Choroid plexus epithelial cell (primary cell): Measurements from ENCODE around the gene MFAP3.

Source experiments
- DNase-seq: peaks from one replicate; pipeline ENCODE4 v3.0.0-alpha.2; 2010; ENCODE audit warnings: low read depth
- H3K4me3 ChIP-seq: 2 replicates; pipeline ENCODE4 v1.5.1; 2011; ENCODE audit warnings: low read depth, mild to moderate bottlenecking, control low read depth, low read length, moderate library complexity
- TF ChIP-seq, protein P1 (sequence below): conservative IDR thresholded peaks from 2 replicates; pipeline ENCODE4 v1.5.1; 2011; ENCODE audit warnings: low read depth, mild to moderate bottlenecking, control low read depth, inconsistent platforms, low read length, moderate library complexity

The MFAP3 gene

DNA sequence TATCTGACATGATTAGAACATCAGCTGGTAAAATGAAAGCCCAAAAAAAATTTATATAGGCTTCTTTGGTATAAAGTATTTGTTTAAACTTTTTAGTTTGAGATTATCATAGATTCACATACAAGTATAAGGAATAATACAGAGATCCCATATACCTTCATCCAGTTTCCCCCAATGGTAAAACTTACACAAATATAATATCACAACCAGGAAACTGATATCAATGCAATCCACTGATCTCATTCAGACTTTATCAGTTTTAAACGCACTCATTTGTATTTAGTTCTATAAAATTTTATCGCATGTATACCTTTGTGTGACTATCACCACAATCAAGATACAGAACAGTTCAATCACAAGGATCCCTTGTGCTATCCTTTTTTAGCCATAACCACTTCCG, 3.8 kb upstream of the MFAP3 start:
- TF ChIP-seq, protein P1, sequence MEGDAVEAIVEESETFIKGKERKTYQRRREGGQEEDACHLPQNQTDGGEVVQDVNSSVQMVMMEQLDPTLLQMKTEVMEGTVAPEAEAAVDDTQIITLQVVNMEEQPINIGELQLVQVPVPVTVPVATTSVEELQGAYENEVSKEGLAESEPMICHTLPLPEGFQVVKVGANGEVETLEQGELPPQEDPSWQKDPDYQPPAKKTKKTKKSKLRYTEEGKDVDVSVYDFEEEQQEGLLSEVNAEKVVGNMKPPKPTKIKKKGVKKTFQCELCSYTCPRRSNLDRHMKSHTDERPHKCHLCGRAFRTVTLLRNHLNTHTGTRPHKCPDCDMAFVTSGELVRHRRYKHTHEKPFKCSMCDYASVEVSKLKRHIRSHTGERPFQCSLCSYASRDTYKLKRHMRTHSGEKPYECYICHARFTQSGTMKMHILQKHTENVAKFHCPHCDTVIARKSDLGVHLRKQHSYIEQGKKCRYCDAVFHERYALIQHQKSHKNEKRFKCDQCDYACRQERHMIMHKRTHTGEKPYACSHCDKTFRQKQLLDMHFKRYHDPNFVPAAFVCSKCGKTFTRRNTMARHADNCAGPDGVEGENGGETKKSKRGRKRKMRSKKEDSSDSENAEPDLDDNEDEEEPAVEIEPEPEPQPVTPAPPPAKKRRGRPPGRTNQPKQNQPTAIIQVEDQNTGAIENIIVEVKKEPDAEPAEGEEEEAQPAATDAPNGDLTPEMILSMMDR = no peak
- H3K4me3 ChIP-seq = no peak overlapping the region
- DNase-seq = no peak

DNA sequence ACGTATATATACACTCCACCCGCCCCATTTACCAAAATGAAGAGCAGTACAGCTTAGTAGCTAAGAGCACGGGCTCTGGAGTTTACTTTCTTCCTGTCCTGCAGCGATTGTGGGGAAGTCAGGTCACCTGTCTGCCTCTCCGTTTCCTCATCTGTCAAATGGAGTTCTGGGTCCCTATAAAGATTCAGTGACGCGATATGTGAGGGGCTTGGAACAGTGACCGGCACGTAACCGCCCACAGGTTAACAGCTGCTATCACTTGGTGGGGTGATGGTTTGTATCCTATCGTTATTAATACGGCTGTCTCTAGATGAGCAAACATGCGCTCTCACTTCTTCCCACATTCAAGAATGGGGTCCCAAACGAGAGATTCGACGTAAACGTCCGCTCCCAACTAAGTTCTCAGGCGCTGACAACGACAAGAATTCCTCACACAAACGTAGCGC, 483 bp upstream of the MFAP3 start:
- TF ChIP-seq, protein P1 = no peak
- DNase-seq = peak; percentile 27
- peak overlapping the region; percentile 80 for H3K4me3 ChIP-seq

DNA sequence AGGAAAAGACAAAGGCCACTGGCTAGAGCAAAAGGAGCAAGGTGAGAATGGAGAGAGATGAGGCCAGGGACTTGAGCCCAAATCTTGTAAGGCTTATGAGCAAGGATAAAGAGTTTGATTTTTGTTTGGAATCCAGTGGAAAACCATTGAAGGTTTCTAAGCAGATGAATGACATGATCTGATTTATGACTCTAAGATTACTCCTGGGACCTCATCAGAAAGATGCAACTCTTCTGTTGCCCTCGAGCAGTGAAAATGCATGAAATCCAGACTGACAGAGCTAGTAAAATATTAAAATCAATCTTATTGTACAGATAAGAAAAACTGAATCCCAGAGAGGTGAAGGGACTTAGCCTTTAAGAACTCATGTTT, 677 bp downstream of the MFAP3 start:
- TF ChIP-seq, protein P1 = no peak
- peak overlapping the region; percentile 80 for H3K4me3 ChIP-seq
- DNase-seq = no peak

DNA sequence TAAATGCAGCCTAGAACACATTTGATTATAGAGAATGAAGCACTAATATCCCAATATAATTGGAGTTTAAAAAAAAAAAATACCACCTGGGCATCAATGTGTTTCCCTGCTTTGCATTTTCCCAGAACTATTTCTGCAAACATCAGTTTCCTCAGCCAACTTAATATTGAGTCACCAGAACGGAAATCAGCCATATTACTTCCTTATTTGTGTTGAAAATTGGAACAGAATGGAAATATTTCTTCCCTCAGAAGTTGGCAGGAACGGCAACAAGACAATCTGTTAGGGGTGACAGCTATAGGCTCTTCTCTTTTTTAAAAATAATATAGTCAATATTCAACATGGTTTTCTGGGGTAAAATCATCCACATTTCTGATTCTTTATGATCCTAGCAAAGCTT, 4.0 kb downstream of the MFAP3 start:
- no peak for DNase-seq
- no peak overlapping the region for H3K4me3 ChIP-seq
- TF ChIP-seq, protein P1 = no peak

DNA sequence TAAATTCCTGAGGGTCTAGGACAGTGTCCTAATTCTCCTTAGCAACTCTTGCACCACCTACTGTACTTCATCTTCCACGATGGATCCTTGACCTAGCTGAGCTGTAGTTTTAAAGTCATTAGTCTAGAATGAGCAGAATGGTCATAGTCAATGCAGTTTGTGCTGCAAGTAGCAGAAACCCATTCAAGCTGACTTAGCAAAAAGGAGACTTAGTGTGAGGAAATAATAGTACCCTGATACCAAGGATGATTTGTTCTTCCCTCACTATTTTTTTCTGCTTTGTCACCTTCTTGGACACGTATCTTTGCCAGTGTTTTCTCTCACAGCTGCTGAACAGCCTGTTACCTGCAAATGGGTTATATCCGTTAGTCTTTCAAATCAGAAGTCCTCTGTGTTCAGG, 5.3 kb downstream of the MFAP3 start:
- DNase-seq = no peak
- TF ChIP-seq, protein P1 = no peak
- no peak overlapping the region for H3K4me3 ChIP-seq

DNA sequence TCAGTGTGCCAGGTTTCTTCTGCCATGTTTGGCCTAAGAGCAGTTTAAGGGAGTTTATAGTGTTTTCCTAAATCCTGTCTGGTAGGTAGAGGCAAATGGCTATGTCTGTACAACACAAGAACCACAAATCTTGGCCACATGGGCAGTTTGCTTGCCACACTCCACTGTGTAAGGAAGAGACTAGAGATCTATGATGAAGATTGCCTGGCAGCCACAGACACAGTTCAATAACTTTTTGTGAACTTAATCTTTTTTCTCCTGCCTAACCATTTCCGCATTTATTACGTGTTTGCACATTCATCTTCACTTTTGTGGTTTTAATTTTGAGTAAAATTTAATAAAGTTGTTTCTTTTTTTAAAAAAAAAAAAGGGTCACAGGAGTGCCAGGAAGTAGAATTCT, 5.8 kb downstream of the MFAP3 start:
- no peak overlapping the region for H3K4me3 ChIP-seq
- DNase-seq = no peak
- TF ChIP-seq, protein P1 = no peak

DNA sequence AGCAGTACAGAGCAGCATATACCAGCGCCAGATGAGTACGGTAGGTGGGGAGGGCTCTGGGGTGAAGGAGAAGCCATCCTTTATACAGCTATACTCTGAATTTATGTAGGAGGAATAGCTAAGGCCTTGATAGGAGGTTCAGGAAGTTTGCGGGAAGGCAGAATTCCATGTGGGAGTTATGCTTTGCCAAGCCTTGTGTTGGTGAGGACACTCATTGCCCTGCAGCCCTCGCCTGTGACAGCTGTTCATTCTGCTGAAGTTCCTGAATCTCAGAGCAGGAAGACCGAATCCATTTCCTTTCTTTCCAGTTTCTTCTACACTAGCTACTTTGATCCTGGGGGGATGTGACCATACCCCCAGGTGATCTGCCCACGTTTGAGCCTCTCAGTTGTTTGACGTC, 7.7 kb downstream of the MFAP3 start:
- no peak overlapping the region for H3K4me3 ChIP-seq
- TF ChIP-seq, protein P1 = no peak
- no peak for DNase-seq
